Measurements from ENCODE around the gene DYNLT1.

- no peak for TF ChIP-seq POLR2AphosphoS5 (IDR thresholded peaks at IDR 0.05)
- no peak for TF ChIP-seq CTCF (IDR thresholded peaks at IDR 0.05)
- no peak for TF ChIP-seq POLR2A (IDR thresholded peaks at IDR 0.05)
- peak; percentile 38 for TF ChIP-seq EP300 (IDR thresholded peaks at IDR 0.05; ENCODE audit: low read depth)
Observed at GRCh38 chr6:158666628-158667359, 22.3 kb upstream of the DYNLT1 start.
